Nephron (organoid): Measurements from ENCODE around the gene ZNF689.
A peak's percentile ranks its signal among the peaks of the same experiment; 100 is the strongest.

Experiments used
- H3K27ac Mint-ChIP-seq, 3 experiments: 2 replicates each; pipeline ENCODE4 v1.8.0; 2020; ENCODE audit warnings: mixed read lengths in 3 of 3, mild to moderate bottlenecking in 2 of 3, moderate library complexity in 1 of 3
- H3K27me3 Mint-ChIP-seq: 2 replicates; pipeline ENCODE4 v1.8.0; 2021; ENCODE audit warnings: low read depth, mild to moderate bottlenecking, moderate library complexity, mixed read lengths
- H3K36me3 Mint-ChIP-seq: 2 replicates; pipeline ENCODE4 v1.8.0; 2020; ENCODE audit warnings: low read depth, mixed read lengths
- H3K4me1 Mint-ChIP-seq: 2 replicates; pipeline ENCODE4 v1.8.0; 2020; ENCODE audit warnings: mixed read lengths
- H3K4me3 Mint-ChIP-seq, 3 experiments: 2 replicates each; pipeline ENCODE4 v1.8.0; 2020; ENCODE audit warnings: mild to moderate bottlenecking in 3 of 3, mixed read lengths in 3 of 3, moderate library complexity in 2 of 3
- H3K9me3 Mint-ChIP-seq: 2 replicates; pipeline ENCODE4 v1.8.0; 2020; ENCODE audit warnings: mixed read lengths
- TF ChIP-seq, protein P1 (sequence below), 3 experiments: fragments of 200-600 bp; sonication (generic); IDR thresholded peaks; one replicate each; pipeline ENCODE4 v1.5.0; 2021; ENCODE audit warnings: antibody characterized with exemption in 3 of 3; ENCODE audit not compliant: unreplicated experiment in 3 of 3

ZNF689 gene

DNA sequence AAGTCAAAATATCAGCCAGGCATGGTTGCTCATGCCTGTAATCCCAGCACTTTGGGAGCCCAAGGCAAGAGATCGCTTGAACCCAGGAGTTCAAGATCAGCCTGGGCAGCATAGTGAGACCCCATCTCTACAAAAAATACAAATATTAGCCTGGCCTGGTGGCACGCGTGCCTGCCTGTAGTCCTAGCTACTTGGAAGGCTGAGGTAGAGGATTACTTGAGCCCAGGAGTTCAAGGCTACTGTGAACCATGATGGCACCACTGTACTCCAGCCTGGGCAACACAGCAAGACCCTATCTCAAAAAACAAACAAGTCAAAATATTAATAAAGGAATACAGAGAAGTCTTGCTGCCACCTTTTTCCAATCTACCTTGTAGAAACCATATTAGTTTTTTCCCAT, 4.2 kb downstream of the ZNF689 start:
- Mint-ChIP-seq H3K4me3 (no peak overlapping the region), H3K36me3 (peaks cover 56% of the 10 kb centered on the region), H3K27me3 (no peaks in the 10 kb centered on the region), H3K4me1 (peaks cover 12% of the 10 kb centered on the region), H3K9me3 (no peaks in the 10 kb centered on the region), H3K27ac (peak overlapping the region in 2 of 3 experiments; percentile 40 to 61)
- TF ChIP-seq, protein P1, sequence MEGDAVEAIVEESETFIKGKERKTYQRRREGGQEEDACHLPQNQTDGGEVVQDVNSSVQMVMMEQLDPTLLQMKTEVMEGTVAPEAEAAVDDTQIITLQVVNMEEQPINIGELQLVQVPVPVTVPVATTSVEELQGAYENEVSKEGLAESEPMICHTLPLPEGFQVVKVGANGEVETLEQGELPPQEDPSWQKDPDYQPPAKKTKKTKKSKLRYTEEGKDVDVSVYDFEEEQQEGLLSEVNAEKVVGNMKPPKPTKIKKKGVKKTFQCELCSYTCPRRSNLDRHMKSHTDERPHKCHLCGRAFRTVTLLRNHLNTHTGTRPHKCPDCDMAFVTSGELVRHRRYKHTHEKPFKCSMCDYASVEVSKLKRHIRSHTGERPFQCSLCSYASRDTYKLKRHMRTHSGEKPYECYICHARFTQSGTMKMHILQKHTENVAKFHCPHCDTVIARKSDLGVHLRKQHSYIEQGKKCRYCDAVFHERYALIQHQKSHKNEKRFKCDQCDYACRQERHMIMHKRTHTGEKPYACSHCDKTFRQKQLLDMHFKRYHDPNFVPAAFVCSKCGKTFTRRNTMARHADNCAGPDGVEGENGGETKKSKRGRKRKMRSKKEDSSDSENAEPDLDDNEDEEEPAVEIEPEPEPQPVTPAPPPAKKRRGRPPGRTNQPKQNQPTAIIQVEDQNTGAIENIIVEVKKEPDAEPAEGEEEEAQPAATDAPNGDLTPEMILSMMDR (IDR thresholded peaks at IDR 0.05; ENCODE audit: unreplicated experiment in 3 of 3): no peak

- Mint-ChIP-seq H3K9me3 (no peaks in the 10 kb centered on the region), H3K4me3 (peak overlapping the region in 2 of 3 experiments; percentile 28 to 46), H3K4me1 (peaks cover 7% of the 10 kb centered on the region), H3K36me3 (peaks cover 64% of the 10 kb centered on the region), H3K27me3 (no peaks in the 10 kb centered on the region), H3K27ac (peak overlapping the region in 2 of 3 experiments; percentile 62 to 79)
- TF ChIP-seq, protein P1 (IDR thresholded peaks at IDR 0.05; ENCODE audit: unreplicated experiment in 3 of 3): no peak
These were observed 5.0 kb downstream of the ZNF689 start for GRCh38 chr16:30605158-30605557.

GRCh38 chr16:30604316-30604947, 5.8 kb downstream of the ZNF689 start:
- H3K4me3 Mint-ChIP-seq: peak overlapping the region in 1 of 3 experiments; percentile 28
- TF ChIP-seq, protein P1 (IDR thresholded peaks at IDR 0.05; ENCODE audit: unreplicated experiment in 3 of 3): no peak
- H3K27ac Mint-ChIP-seq: peak overlapping the region; percentile 62 to 79 (median 67)
- H3K36me3 Mint-ChIP-seq: peaks cover 65% of the 10 kb centered on the region
- H3K4me1 Mint-ChIP-seq: peaks cover 5% of the 10 kb centered on the region
- no peaks in the 10 kb centered on the region for H3K27me3 Mint-ChIP-seq
- H3K9me3 Mint-ChIP-seq: no peaks in the 10 kb centered on the region

- peak overlapping the region; percentile 23 to 79 (median 67) for H3K27ac Mint-ChIP-seq
- no peaks in the 10 kb centered on the region for H3K9me3 Mint-ChIP-seq
- H3K27me3 Mint-ChIP-seq: no peaks in the 10 kb centered on the region
- TF ChIP-seq, protein P1 (IDR thresholded peaks at IDR 0.05; ENCODE audit: unreplicated experiment in 3 of 3): no peak
- H3K4me1 Mint-ChIP-seq: peaks cover 5% of the 10 kb centered on the region
- no peak overlapping the region for H3K4me3 Mint-ChIP-seq
- H3K36me3 Mint-ChIP-seq: peaks cover 65% of the 10 kb centered on the region
These were observed 6.3 kb downstream of the ZNF689 start for GRCh38 chr16:30603945-30604315.

- H3K27ac Mint-ChIP-seq: peak overlapping the region; percentile 55 to 84 (median 67)
- no peak overlapping the region for H3K4me3 Mint-ChIP-seq
- no peaks in the 10 kb centered on the region for H3K27me3 Mint-ChIP-seq
- H3K36me3 Mint-ChIP-seq: peaks cover 60% of the 10 kb centered on the region
- TF ChIP-seq, protein P1 (IDR thresholded peaks at IDR 0.05; ENCODE audit: unreplicated experiment in 3 of 3): no peak
- H3K4me1 Mint-ChIP-seq: peaks cover 5% of the 10 kb centered on the region
- H3K9me3 Mint-ChIP-seq: no peaks in the 10 kb centered on the region
These were observed 7.4 kb downstream of the ZNF689 start for GRCh38 chr16:30602616-30603277.
